Neural cell (in vitro differentiated cells): ENCODE measurements around the gene VIM. TPM values are rescaled to one million over a fixed set of nuclear protein-coding genes. Genes with fewer than 3 reads are reported as not detected.

ENCODE experiments used
- H2AFZ ChIP-seq: fragments of 200-600, 300-800 bp; sonication (generic), shearing (Covaris generic); 2 replicates; pipeline ENCODE4 v1.6.0; 2014; ENCODE audit warnings: low read depth, mild to moderate bottlenecking, antibody characterized with exemption, low read length, moderate library complexity
- H3F3A ChIP-seq: fragments of 200-600 bp; shearing (Covaris generic); 2 replicates; pipeline ENCODE4 v1.6.1; 2016; ENCODE audit warnings: mild to moderate bottlenecking, moderate library complexity, mixed read lengths, antibody characterized with exemption, low read length; ENCODE audit not compliant: insufficient read depth, poor library complexity, severe bottlenecking
- H3K27ac ChIP-seq: fragments of 200-600, 300-800 bp; sonication (generic), shearing (Covaris generic); 2 replicates; pipeline ENCODE4 v1.5.1; 2014; ENCODE audit warnings: mild to moderate bottlenecking, low read length, moderate library complexity
- H3K27me3 ChIP-seq: fragments of 300-800, 200-600 bp; sonication (generic), shearing (Covaris generic); 2 replicates; pipeline ENCODE4 v1.6.0; 2014; ENCODE audit warnings: mild to moderate bottlenecking, low read depth, low read length, moderate library complexity; ENCODE audit not compliant: insufficient read depth
- H3K36me3 ChIP-seq: fragments of 300-800, 200-600 bp; sonication (generic), shearing (Covaris generic); 2 replicates; pipeline ENCODE4 v1.5.1; 2014; ENCODE audit warnings: mild to moderate bottlenecking, antibody characterized with exemption, low read length, moderate library complexity; ENCODE audit not compliant: insufficient read depth
- H3K4me2 ChIP-seq: fragments of 300-800, 200-600 bp; sonication (generic), shearing (Covaris generic); 2 replicates; pipeline ENCODE4 v1.6.0; 2014; ENCODE audit warnings: mild to moderate bottlenecking, low read length
- H3K4me3 ChIP-seq: fragments of 300-800, 200-600 bp; sonication (generic), shearing (Covaris generic); 2 replicates; pipeline ENCODE4 v1.5.1; 2014; ENCODE audit warnings: mild to moderate bottlenecking, low read length, moderate library complexity
- H3K79me2 ChIP-seq: fragments of 200-600 bp; shearing (Covaris generic); replicated peaks from 2 replicates; pipeline ENCODE4 v1.6.0; 2014; ENCODE audit warnings: mild to moderate bottlenecking, low read length, moderate library complexity; ENCODE audit not compliant: insufficient read depth
- H3K9ac ChIP-seq: fragments of 300-800, 200-600 bp; sonication (generic), shearing (Covaris generic); 2 replicates; pipeline ENCODE4 v1.6.1; 2016; ENCODE audit warnings: mild to moderate bottlenecking, low read length, mixed read lengths
- H3K9me2 ChIP-seq: fragments of 200-600 bp; shearing (Covaris generic); 2 replicates; pipeline ENCODE4 v1.6.1; 2016; ENCODE audit warnings: mild to moderate bottlenecking, low read length, mixed read lengths; ENCODE audit not compliant: insufficient read depth
- H3K9me3 ChIP-seq: fragments of 200-600, 300-800 bp; sonication (generic), shearing (Covaris generic); 2 replicates; pipeline ENCODE4 v1.6.1; 2016; ENCODE audit warnings: mild to moderate bottlenecking, mixed run types, low read length, moderate library complexity, mixed read lengths
- H4K20me1 ChIP-seq: fragments of 200-600 bp; shearing (Covaris generic); 2 replicates; pipeline ENCODE4 v1.6.1; 2016; ENCODE audit warnings: mild to moderate bottlenecking, mixed run types; ENCODE audit not compliant: insufficient read depth
- EP300 ChIP-seq: fragments of 450-650 bp; conservative IDR thresholded peaks from 2 replicates; pipeline ENCODE4 v1.6.1; 2014; ENCODE audit warnings: antibody characterized with exemption, mild to moderate bottlenecking, moderate library complexity; ENCODE audit not compliant: poor library complexity, severe bottlenecking
- EZH2 ChIP-seq: fragments of 200-600, 300-800 bp; shearing (Covaris generic), sonication (generic); IDR thresholded peaks from 2 replicates; pipeline ENCODE4 v1.6.1; 2014; ENCODE audit warnings: antibody characterized with exemption, low read length, borderline replicate concordance, mild to moderate bottlenecking; ENCODE audit not compliant: insufficient read depth, poor library complexity, severe bottlenecking
- MXI1 ChIP-seq: fragments of 450-650 bp; conservative IDR thresholded peaks from 2 replicates; pipeline ENCODE4 v1.6.1; 2014; ENCODE audit warnings: antibody characterized with exemption, mild to moderate bottlenecking; ENCODE audit not compliant: poor library complexity, severe bottlenecking
- POLR2AphosphoS5 ChIP-seq: IDR thresholded peaks from 2 replicates; pipeline ENCODE4 v1.6.1; 2012
- RAD21 ChIP-seq: fragments of 450-650 bp; conservative IDR thresholded peaks from 2 replicates; pipeline ENCODE4 v1.6.1; 2014; ENCODE audit warnings: antibody characterized with exemption, mild to moderate bottlenecking, moderate library complexity
- REST ChIP-seq: IDR thresholded peaks from 2 replicates; pipeline ENCODE4 v1.6.1; 2012; ENCODE audit warnings: borderline replicate concordance
- SMC3 ChIP-seq: fragments of 450-650 bp; conservative IDR thresholded peaks from 2 replicates; pipeline ENCODE4 v1.6.1; 2014; ENCODE audit warnings: antibody characterized with exemption, mild to moderate bottlenecking, moderate library complexity; ENCODE audit not compliant: poor library complexity
- TAF1 ChIP-seq: IDR thresholded peaks from 2 replicates; pipeline ENCODE4 v1.6.1; 2012; ENCODE audit warnings: low read depth
- polyA plus RNA-seq: library from polyadenylated mRNA; depleted of rRNA; stranded (reverse); fragments of >200 nt; gene quantifications from 2 replicates; pipeline ENCODE4 v1.2.3, GENCODE V29; 2014
- TF ChIP-seq, protein P1 (sequence below): fragments of 450-650 bp; IDR thresholded peaks from 2 replicates; pipeline ENCODE4 v1.5.1; 2014; ENCODE audit warnings: antibody characterized with exemption, mild to moderate bottlenecking, moderate library complexity; ENCODE audit not compliant: poor library complexity, severe bottlenecking

The VIM gene
- polyA plus RNA-seq, 1 donor from 2014 or later = 170 TPM

- Histone ChIP-seq H2AFZ (no peak overlapping the region), H3K9me3 (no peaks in the 10 kb centered on the region), H4K20me1 (no peaks in the 10 kb centered on the region), H3K27me3 (no peaks in the 10 kb centered on the region), H3K27ac (no peak overlapping the region), H3K9me2 (no peaks in the 10 kb centered on the region), H3K9ac (no peak overlapping the region), H3K79me2 (peaks cover 37% of the 10 kb centered on the region), H3F3A (no peaks in the 10 kb centered on the region), H3K4me3 (peak overlapping the region; percentile 20), H3K4me2 (no peak overlapping the region), H3K36me3 (peaks cover 7% of the 10 kb centered on the region)
- TF ChIP-seq POLR2AphosphoS5 (no peak), EP300 (no peak), TAF1 (no peak), REST (no peak), RAD21 (no peak), MXI1 (no peak), EZH2 (no peak), SMC3 (no peak)
- TF ChIP-seq, protein P1, sequence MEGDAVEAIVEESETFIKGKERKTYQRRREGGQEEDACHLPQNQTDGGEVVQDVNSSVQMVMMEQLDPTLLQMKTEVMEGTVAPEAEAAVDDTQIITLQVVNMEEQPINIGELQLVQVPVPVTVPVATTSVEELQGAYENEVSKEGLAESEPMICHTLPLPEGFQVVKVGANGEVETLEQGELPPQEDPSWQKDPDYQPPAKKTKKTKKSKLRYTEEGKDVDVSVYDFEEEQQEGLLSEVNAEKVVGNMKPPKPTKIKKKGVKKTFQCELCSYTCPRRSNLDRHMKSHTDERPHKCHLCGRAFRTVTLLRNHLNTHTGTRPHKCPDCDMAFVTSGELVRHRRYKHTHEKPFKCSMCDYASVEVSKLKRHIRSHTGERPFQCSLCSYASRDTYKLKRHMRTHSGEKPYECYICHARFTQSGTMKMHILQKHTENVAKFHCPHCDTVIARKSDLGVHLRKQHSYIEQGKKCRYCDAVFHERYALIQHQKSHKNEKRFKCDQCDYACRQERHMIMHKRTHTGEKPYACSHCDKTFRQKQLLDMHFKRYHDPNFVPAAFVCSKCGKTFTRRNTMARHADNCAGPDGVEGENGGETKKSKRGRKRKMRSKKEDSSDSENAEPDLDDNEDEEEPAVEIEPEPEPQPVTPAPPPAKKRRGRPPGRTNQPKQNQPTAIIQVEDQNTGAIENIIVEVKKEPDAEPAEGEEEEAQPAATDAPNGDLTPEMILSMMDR = no peak
Observed at GRCh38 chr10:17233286-17233991, 5.4 kb downstream of the VIM start.

DNA sequence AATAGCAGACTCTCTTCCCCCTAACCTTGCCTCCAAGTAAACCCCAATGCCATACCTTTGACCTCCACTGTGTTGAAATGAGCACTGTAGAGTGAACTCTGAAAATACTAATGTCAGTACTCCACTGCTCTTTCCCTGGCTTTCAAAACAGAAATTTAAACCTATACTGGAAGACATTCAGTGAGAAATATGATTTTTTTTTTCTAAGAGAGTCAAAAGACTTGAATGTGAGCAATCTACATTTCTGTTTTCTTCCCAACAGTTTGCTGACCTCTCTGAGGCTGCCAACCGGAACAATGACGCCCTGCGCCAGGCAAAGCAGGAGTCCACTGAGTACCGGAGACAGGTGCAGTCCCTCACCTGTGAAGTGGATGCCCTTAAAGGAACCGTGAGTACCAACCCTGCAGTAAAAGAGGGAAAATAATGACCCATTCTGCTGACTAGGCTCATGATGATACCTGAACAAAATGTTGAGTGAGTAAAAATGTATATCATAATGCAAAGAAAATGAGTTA is 6.4 kb downstream of the VIM start:
- Histone ChIP-seq H3K9me2 (no peaks in the 10 kb centered on the region), H3K27ac (no peak overlapping the region), H4K20me1 (no peaks in the 10 kb centered on the region), H2AFZ (no peak overlapping the region), H3K36me3 (peaks cover 7% of the 10 kb centered on the region), H3K79me2 (peaks cover 34% of the 10 kb centered on the region), H3K4me3 (no peak overlapping the region), H3K27me3 (no peaks in the 10 kb centered on the region), H3K9ac (no peak overlapping the region), H3K4me2 (no peak overlapping the region), H3F3A (no peaks in the 10 kb centered on the region), H3K9me3 (no peaks in the 10 kb centered on the region)
- no peak for TF ChIP-seq SMC3
- no peak for TF ChIP-seq RAD21
- TF ChIP-seq TAF1 = no peak
